Measurements from ENCODE around the gene UGT1A10. TPM values are rescaled to one million over a fixed set of nuclear protein-coding genes. Genes with fewer than 3 reads are reported as not detected.

UGT1A10 gene
- total and polyA plus RNA-seq, 2 donors (not counting 1 experiment from before 2014, with no cell fraction given), result not detected

DNA sequence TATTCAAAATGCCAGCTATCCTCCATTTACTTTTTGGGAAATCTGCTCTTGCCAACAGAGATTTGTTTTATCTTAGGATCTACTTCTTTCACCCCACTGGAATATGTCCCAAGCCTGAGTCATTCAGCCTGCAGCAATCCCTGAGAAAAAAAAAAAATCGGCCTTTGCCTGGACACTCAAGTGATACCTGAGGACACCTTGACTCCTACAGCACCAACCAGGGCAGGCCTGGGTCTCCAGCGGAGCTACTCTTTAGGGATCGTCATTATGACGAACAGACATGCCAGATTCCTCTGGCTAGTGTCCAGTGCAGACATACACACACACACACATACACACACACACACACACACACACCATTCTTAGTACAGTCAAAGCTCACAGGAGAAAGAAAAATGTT is 54.2 kb downstream of the UGT1A10 start:
- Histone ChIP-seq H2AFZ (ENCODE audit: insufficient read depth, low read depth, low read length, poor library complexity, severe bottlenecking) (no peak overlapping the region), H3K4me1 (ENCODE audit: control insufficient read depth in 2 of 2, insufficient read depth in 2 of 2, low read length in 2 of 2) (no peaks in the 10 kb centered on the region), H3K36me3 (replicated peaks in 1 of 2; ENCODE audit: control extremely low read depth in 1 of 2, control insufficient read depth in 1 of 2, extremely low read depth in 1 of 2, insufficient read depth in 2 of 2, low read length in 1 of 2) (no peaks in the 10 kb centered on the region), H3K27me3 (replicated peaks in 1 of 4; ENCODE audit: control extremely low read depth in 1 of 4, control insufficient read depth in 3 of 4, insufficient read depth in 4 of 4, low read length in 3 of 4) (peaks cover 0 to 4% (median 0%) of the 10 kb centered on the region in 4 experiments), H3K9ac (ENCODE audit: low read length) (no peak overlapping the region), H3K79me2 (ENCODE audit: control insufficient read depth, insufficient read depth, low read length) (no peaks in the 10 kb centered on the region), H3K9me3 (ENCODE audit: control extremely low read depth in 1 of 3, control insufficient read depth in 2 of 3, insufficient read depth in 1 of 3, low read length in 2 of 3) (no peaks in the 10 kb centered on the region), H4K20me1 (ENCODE audit: control insufficient read depth, insufficient read depth, low read length, poor library complexity, severe bottlenecking) (no peaks in the 10 kb centered on the region), H3K4me2 (replicated peaks; ENCODE audit: low read depth, low read length, poor library complexity, severe bottlenecking) (no peak overlapping the region), H3K4me3 (ENCODE audit: control extremely low read depth in 1 of 5, extremely low read depth in 1 of 5, insufficient read depth in 1 of 5, low read depth in 2 of 5, low read length in 4 of 5) (no peak overlapping the region), H3K27ac (ENCODE audit: low read length in 2 of 2) (no peak overlapping the region)
- no peaks in the 10 kb centered on the region for H3K4me1 Mint-ChIP-seq
- H3K9me3 Mint-ChIP-seq (ENCODE audit: insufficient read depth), result no peaks in the 10 kb centered on the region
- ATAC-seq (ENCODE audit: low read depth), result no peak
- TF ChIP-seq, protein P1, sequence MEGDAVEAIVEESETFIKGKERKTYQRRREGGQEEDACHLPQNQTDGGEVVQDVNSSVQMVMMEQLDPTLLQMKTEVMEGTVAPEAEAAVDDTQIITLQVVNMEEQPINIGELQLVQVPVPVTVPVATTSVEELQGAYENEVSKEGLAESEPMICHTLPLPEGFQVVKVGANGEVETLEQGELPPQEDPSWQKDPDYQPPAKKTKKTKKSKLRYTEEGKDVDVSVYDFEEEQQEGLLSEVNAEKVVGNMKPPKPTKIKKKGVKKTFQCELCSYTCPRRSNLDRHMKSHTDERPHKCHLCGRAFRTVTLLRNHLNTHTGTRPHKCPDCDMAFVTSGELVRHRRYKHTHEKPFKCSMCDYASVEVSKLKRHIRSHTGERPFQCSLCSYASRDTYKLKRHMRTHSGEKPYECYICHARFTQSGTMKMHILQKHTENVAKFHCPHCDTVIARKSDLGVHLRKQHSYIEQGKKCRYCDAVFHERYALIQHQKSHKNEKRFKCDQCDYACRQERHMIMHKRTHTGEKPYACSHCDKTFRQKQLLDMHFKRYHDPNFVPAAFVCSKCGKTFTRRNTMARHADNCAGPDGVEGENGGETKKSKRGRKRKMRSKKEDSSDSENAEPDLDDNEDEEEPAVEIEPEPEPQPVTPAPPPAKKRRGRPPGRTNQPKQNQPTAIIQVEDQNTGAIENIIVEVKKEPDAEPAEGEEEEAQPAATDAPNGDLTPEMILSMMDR (IDR thresholded peaks at IDR 0.05), result no peak
- TF ChIP-seq EZH2 (IDR thresholded peaks at IDR 0.05; ENCODE audit: borderline replicate concordance, insufficient read depth, low read depth, low read length, poor library complexity, severe bottlenecking), result no peak
- intact Hi-C loops (cut with micrococcal nuclease), result no loop called here
- ChIA-PET CTCF (no interaction called here), POLR2A (no interaction called here)
- no peak overlapping the region for H3K4me3 Mint-ChIP-seq
- peaks cover 15% of the 10 kb centered on the region for H3K27me3 Mint-ChIP-seq
- no peak for DNase-seq
- H3K27ac Mint-ChIP-seq, result no peak overlapping the region
- WGBS (ENCODE audit: insufficient coverage), result 92% methylated on average over 3 of the region's 4 CpGs

DNA sequence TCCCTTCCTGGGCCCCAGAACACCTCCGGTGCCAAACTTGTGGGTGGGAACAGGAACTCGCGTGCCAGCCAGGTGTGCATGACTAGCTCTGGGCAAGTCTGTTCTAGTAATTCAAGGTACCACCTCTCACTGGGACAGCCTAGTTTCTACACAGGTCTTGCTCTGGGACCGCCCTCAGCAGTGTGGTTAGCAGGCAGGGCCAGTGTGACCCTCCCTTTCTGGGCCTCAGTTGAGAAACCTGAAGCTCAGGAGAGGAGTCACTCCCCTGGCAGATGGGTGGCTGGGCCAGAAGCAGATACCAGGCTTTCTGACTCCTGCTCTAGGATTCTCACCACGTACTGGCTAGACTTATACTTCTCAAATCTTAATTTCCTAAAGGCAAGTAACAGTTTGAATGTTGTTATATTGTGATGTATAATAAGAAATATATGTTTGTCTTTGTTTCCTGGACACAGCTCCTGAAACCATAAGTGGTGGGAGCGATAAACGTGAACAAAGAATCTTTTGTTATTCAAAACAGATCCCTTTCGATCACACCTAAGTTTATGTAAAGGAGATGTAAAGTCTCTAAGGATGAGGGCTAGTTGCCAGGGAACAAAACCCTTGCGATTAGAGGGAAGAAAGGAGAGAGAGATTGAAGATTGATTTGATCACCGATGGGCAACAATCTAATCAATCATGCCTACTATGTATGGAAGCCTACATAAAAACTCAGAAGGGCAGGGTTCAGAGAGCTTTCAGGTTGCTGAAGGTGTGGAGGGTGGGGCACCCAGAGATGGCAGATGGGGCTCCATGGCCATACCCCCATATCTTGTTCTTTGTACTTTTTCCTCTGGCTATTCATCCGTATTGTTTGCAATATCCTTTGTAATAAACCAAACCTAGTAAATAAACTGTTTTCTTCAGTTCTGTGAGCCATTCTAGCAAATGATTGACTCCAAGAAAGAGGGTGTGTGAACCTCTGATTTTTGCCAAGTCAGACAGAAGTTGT is 55.5 kb downstream of the UGT1A10 start:
- Histone ChIP-seq H3K4me1 (ENCODE audit: control insufficient read depth in 2 of 2, insufficient read depth in 2 of 2, low read length in 2 of 2) (no peaks in the 10 kb centered on the region), H3K4me2 (replicated peaks; ENCODE audit: low read depth, low read length, poor library complexity, severe bottlenecking) (no peak overlapping the region), H3K4me3 (ENCODE audit: control extremely low read depth in 1 of 5, extremely low read depth in 1 of 5, insufficient read depth in 1 of 5, low read depth in 2 of 5, low read length in 4 of 5) (no peak overlapping the region), H3K9ac (ENCODE audit: low read length) (no peak overlapping the region), H4K20me1 (ENCODE audit: control insufficient read depth, insufficient read depth, low read length, poor library complexity, severe bottlenecking) (no peaks in the 10 kb centered on the region), H3K27me3 (replicated peaks in 1 of 4; ENCODE audit: control extremely low read depth in 1 of 4, control insufficient read depth in 3 of 4, insufficient read depth in 4 of 4, low read length in 3 of 4) (peaks cover 0 to 4% (median 0%) of the 10 kb centered on the region in 4 experiments), H3K36me3 (replicated peaks in 1 of 2; ENCODE audit: control extremely low read depth in 1 of 2, control insufficient read depth in 1 of 2, extremely low read depth in 1 of 2, insufficient read depth in 2 of 2, low read length in 1 of 2) (no peaks in the 10 kb centered on the region), H3K9me3 (ENCODE audit: control extremely low read depth in 1 of 3, control insufficient read depth in 2 of 3, insufficient read depth in 1 of 3, low read length in 2 of 3) (no peaks in the 10 kb centered on the region), H3K79me2 (ENCODE audit: control insufficient read depth, insufficient read depth, low read length) (no peaks in the 10 kb centered on the region), H3K27ac (ENCODE audit: low read length in 2 of 2) (no peak overlapping the region), H2AFZ (ENCODE audit: insufficient read depth, low read depth, low read length, poor library complexity, severe bottlenecking) (no peak overlapping the region)
- ChIA-PET POLR2A (no interaction called here), CTCF (no interaction called here)
- Mint-ChIP-seq H3K27me3 (peaks cover 15% of the 10 kb centered on the region), H3K4me1 (no peaks in the 10 kb centered on the region), H3K4me3 (no peak overlapping the region), H3K27ac (no peak overlapping the region), H3K9me3 (ENCODE audit: insufficient read depth) (no peaks in the 10 kb centered on the region)
- ATAC-seq (ENCODE audit: low read depth) (no peak), DNase-seq (no peak)
- TF ChIP-seq EZH2 (IDR thresholded peaks at IDR 0.05; ENCODE audit: borderline replicate concordance, insufficient read depth, low read depth, low read length, poor library complexity, severe bottlenecking), result no peak
- TF ChIP-seq, protein P1 (IDR thresholded peaks at IDR 0.05), result no peak
- 76% methylated on average over 4 of the region's 11 CpGs for WGBS (ENCODE audit: insufficient coverage)
- intact Hi-C loops (cut with micrococcal nuclease), result no loop called here
